ENCODE results near the gene CCDC60.

- TF ChIP-seq CTCF (IDR thresholded peaks at IDR 0.05; ENCODE audit: low read depth, low read length, poor library complexity, severe bottlenecking), result no peak
- no peak for TF ChIP-seq EZH2phosphoT487 (IDR thresholded peaks at IDR 0.05; ENCODE audit: borderline replicate concordance, low read length)
Observed at GRCh38 chr12:119365451-119365850, 30.9 kb downstream of the CCDC60 start.

All from DOHH2 (cell line).